Mesenchymal stem cell (in vitro differentiated cells and primary cell): ENCODE measurements around the gene ALK.
A peak's percentile ranks its signal among the peaks of the same experiment; 100 is the strongest.

Experiments
- DNase-seq: peaks from one replicate; pipeline ENCODE4 v3.0.0-alpha.2; 2013
- H2AFZ ChIP-seq: one replicate; pipeline ENCODE4 v1.6.1; 2013; ENCODE audit warnings: low read depth, mild to moderate bottlenecking, control low read depth, inconsistent platforms, low read length, moderate library complexity
- H2AK5ac ChIP-seq: 2 replicates; pipeline ENCODE4 v1.6.1; 2013; ENCODE audit warnings: low read length, moderate library complexity, mild to moderate bottlenecking, inconsistent platforms; ENCODE audit not compliant: severe bottlenecking
- H2BK120ac ChIP-seq: one replicate; pipeline ENCODE4 v1.6.1; 2013; ENCODE audit warnings: low read depth, mild to moderate bottlenecking, inconsistent platforms, low read length, moderate library complexity
- H2BK12ac ChIP-seq, 2 experiments: one replicate each; pipeline ENCODE4 v1.6.1; 2013; ENCODE audit warnings: inconsistent platforms in 2 of 2, low read length in 2 of 2, mild to moderate bottlenecking in 2 of 2, moderate library complexity in 2 of 2, control low read depth in 1 of 2
- H2BK15ac ChIP-seq: one replicate; pipeline ENCODE4 v1.6.1; 2013; ENCODE audit warnings: mild to moderate bottlenecking, low read depth, inconsistent platforms; ENCODE audit not compliant: poor library complexity, severe bottlenecking
- H2BK5ac ChIP-seq: 2 replicates; pipeline ENCODE4 v1.6.1; 2013; ENCODE audit warnings: low read depth, mild to moderate bottlenecking, low read length, control low read depth, inconsistent platforms; ENCODE audit not compliant: poor library complexity, severe bottlenecking
- H3K14ac ChIP-seq, 2 experiments: one replicate each; pipeline ENCODE4 v1.6.1; 2013; ENCODE audit warnings: inconsistent platforms in 2 of 2, low read length in 2 of 2, control low read depth in 1 of 2, mild to moderate bottlenecking in 1 of 2, moderate library complexity in 1 of 2
- H3K18ac ChIP-seq, 2 experiments: one replicate each; pipeline ENCODE4 v1.6.1; 2013; ENCODE audit warnings: inconsistent platforms in 2 of 2, low read length in 2 of 2, control low read depth in 1 of 2, low read depth in 1 of 2, mild to moderate bottlenecking in 1 of 2
- H3K23ac ChIP-seq, 2 experiments: one replicate each; pipeline ENCODE4 v1.6.1; 2013; ENCODE audit warnings: inconsistent platforms in 2 of 2, low read length in 2 of 2, mild to moderate bottlenecking in 2 of 2, moderate library complexity in 2 of 2, control low read depth in 1 of 2
- H3K27ac ChIP-seq: 2 replicates; pipeline ENCODE4 v1.5.1; 2013; ENCODE audit warnings: mild to moderate bottlenecking, moderate library complexity, low read length, control low read depth, inconsistent platforms; ENCODE audit not compliant: poor library complexity, severe bottlenecking
- H3K27me3 ChIP-seq, 2 experiments: 2 replicates each; pipeline versions ENCODE4 v1.6.1 to v1.7.0; 2013; ENCODE audit warnings: low read length in 2 of 2, mild to moderate bottlenecking in 2 of 2, moderate library complexity in 2 of 2, control low read depth in 1 of 2, inconsistent platforms in 1 of 2; ENCODE audit not compliant: control insufficient read depth in 1 of 2, insufficient read depth in 1 of 2
- H3K36me3 ChIP-seq, 2 experiments: 2 replicates each; pipeline versions ENCODE4 v1.6.1 to v1.7.0; 2013; ENCODE audit warnings: low read length in 2 of 2, control low read depth in 1 of 2, inconsistent platforms in 1 of 2, low read depth in 1 of 2, mild to moderate bottlenecking in 1 of 2; ENCODE audit not compliant: insufficient read depth in 2 of 2, control insufficient read depth in 1 of 2
- H3K4ac ChIP-seq, 2 experiments: one replicate each; pipeline ENCODE4 v1.6.1; 2013; ENCODE audit warnings: inconsistent platforms in 2 of 2, low read length in 2 of 2, mild to moderate bottlenecking in 2 of 2, moderate library complexity in 2 of 2, control low read depth in 1 of 2, low read depth in 1 of 2
- H3K4me1 ChIP-seq: 2 replicates; pipeline ENCODE4 v1.6.1; 2013; ENCODE audit warnings: low read depth, low read length, control low read depth; ENCODE audit not compliant: control insufficient read depth, insufficient read depth
- H3K4me2 ChIP-seq: 2 replicates; pipeline ENCODE4 v1.6.1; 2013; ENCODE audit warnings: low read length, mild to moderate bottlenecking, inconsistent platforms; ENCODE audit not compliant: poor library complexity, severe bottlenecking
- H3K4me3 ChIP-seq, 2 experiments: 2 replicates each; pipeline versions ENCODE4 v1.5.1 to v1.7.0; 2013; ENCODE audit warnings: low read length in 2 of 2, mild to moderate bottlenecking in 2 of 2, control low read depth in 1 of 2, low read depth in 1 of 2; ENCODE audit not compliant: insufficient read depth in 1 of 2
- H3K79me1 ChIP-seq: replicated peaks from 2 replicates; pipeline ENCODE4 v1.6.1; 2013; ENCODE audit warnings: mild to moderate bottlenecking, control low read depth, low read length, inconsistent platforms; ENCODE audit not compliant: poor library complexity, severe bottlenecking
- H3K9ac ChIP-seq: 2 replicates; pipeline ENCODE4 v1.7.0; 2013; ENCODE audit warnings: mild to moderate bottlenecking, low read length, moderate library complexity
- H3K9me3 ChIP-seq: 2 replicates; pipeline ENCODE4 v1.7.0; 2013; ENCODE audit warnings: mild to moderate bottlenecking, low read length; ENCODE audit not compliant: control insufficient read depth
- H4K8ac ChIP-seq: one replicate; pipeline ENCODE4 v1.6.1; 2013; ENCODE audit warnings: inconsistent platforms, mild to moderate bottlenecking, low read length, moderate library complexity
- H4K91ac ChIP-seq: one replicate; pipeline ENCODE4 v1.6.1; 2013; ENCODE audit warnings: mild to moderate bottlenecking, low read length, inconsistent platforms
- WGBS: methylation state at CpG from one replicate; pipeline ENCODE4 v1.1.7; 2013; ENCODE audit warnings: mixed read lengths; 5-methylcytosine and 5-hydroxymethylcytosine counted together

The ALK gene

GRCh38 chr2:29456429-29456828 lies 465.0 kb downstream of the ALK start:
- Histone ChIP-seq H2BK12ac (no peak overlapping the region), H3K9ac (no peak overlapping the region), H2BK5ac (no peak overlapping the region), H2AFZ (no peak overlapping the region), H3K4me2 (no peak overlapping the region), H3K4me1 (no peaks in the 10 kb centered on the region), H3K4ac (no peak overlapping the region), H3K4me3 (no peak overlapping the region), H3K36me3 (no peaks in the 10 kb centered on the region), H3K79me1 (no peaks in the 10 kb centered on the region), H3K27ac (no peak overlapping the region), H3K9me3 (no peaks in the 10 kb centered on the region), H3K23ac (no peak overlapping the region), H4K91ac (no peak overlapping the region), H2BK120ac (no peak overlapping the region), H3K18ac (no peak overlapping the region), H3K14ac (no peak overlapping the region), H4K8ac (no peak overlapping the region), H2AK5ac (no peak overlapping the region), H2BK15ac (no peak overlapping the region), H3K27me3 (no peaks in the 10 kb centered on the region)
- DNase-seq: no peak

- H3K14ac ChIP-seq: no peak overlapping the region
- H2BK120ac ChIP-seq: no peak overlapping the region
These were observed 466.1 kb downstream of the ALK start for GRCh38 chr2:29455200-29455860.

GRCh38 chr2:29452036-29452435 lies 469.4 kb downstream of the ALK start:
- H3K4me3 ChIP-seq: no peak overlapping the region
- H2BK15ac ChIP-seq: no peak overlapping the region
- no peak for DNase-seq
- H3K23ac ChIP-seq: no peak overlapping the region
- H2BK120ac ChIP-seq: no peak overlapping the region
- no peaks in the 10 kb centered on the region for H3K4me1 ChIP-seq
- no peak overlapping the region for H3K4ac ChIP-seq
- no peak overlapping the region for H2BK12ac ChIP-seq
- no peak overlapping the region for H2AK5ac ChIP-seq
- no peak overlapping the region for H3K18ac ChIP-seq
- no peak overlapping the region for H3K9ac ChIP-seq
- no peak overlapping the region for H4K8ac ChIP-seq
- H3K4me2 ChIP-seq: no peak overlapping the region
- no peaks in the 10 kb centered on the region for H3K79me1 ChIP-seq
- H3K27me3 ChIP-seq: no peaks in the 10 kb centered on the region
- H3K14ac ChIP-seq: no peak overlapping the region
- WGBS: 70% methylated on average over 5 of the region's 5 CpGs
- H4K91ac ChIP-seq: no peak overlapping the region
- H3K36me3 ChIP-seq: no peaks in the 10 kb centered on the region
- H2AFZ ChIP-seq: no peak overlapping the region
- H3K27ac ChIP-seq: no peak overlapping the region
- no peak overlapping the region for H2BK5ac ChIP-seq
- no peaks in the 10 kb centered on the region for H3K9me3 ChIP-seq

More at GRCh38 chr2:29455200-29455860, 466.1 kb downstream of the ALK start:
- Histone ChIP-seq H3K4me3 (no peak overlapping the region), H3K9me3 (no peaks in the 10 kb centered on the region), H3K4ac (no peak overlapping the region), H4K8ac (no peak overlapping the region), H3K4me1 (no peaks in the 10 kb centered on the region), H2AK5ac (no peak overlapping the region), H2BK5ac (no peak overlapping the region), H3K18ac (no peak overlapping the region), H2BK15ac (no peak overlapping the region), H3K4me2 (no peak overlapping the region), H4K91ac (no peak overlapping the region), H3K9ac (peak overlapping the region; percentile 22), H2AFZ (no peak overlapping the region), H3K27me3 (no peaks in the 10 kb centered on the region), H3K27ac (no peak overlapping the region), H3K36me3 (no peaks in the 10 kb centered on the region), H3K23ac (no peak overlapping the region), H3K79me1 (no peaks in the 10 kb centered on the region), H2BK12ac (no peak overlapping the region)
- DNase-seq: peak; percentile 28
- WGBS: 65% methylated on average over 6 of the region's 6 CpGs

- no peak overlapping the region for H3K9ac ChIP-seq
- H3K4me3 ChIP-seq: no peak overlapping the region
- H3K27ac ChIP-seq: no peak overlapping the region
- H3K4ac ChIP-seq: no peak overlapping the region
- 38% methylated on average over 3 of the region's 5 CpGs for WGBS
- no peaks in the 10 kb centered on the region for H3K27me3 ChIP-seq
- no peaks in the 10 kb centered on the region for H3K4me1 ChIP-seq
- no peak overlapping the region for H4K91ac ChIP-seq
- H2BK12ac ChIP-seq: no peak overlapping the region
- no peak overlapping the region for H2BK120ac ChIP-seq
- no peak overlapping the region for H2AFZ ChIP-seq
- H3K23ac ChIP-seq: no peak overlapping the region
- no peak overlapping the region for H2BK5ac ChIP-seq
- H3K79me1 ChIP-seq: no peaks in the 10 kb centered on the region
- H2AK5ac ChIP-seq: no peak overlapping the region
- no peak overlapping the region for H2BK15ac ChIP-seq
- no peaks in the 10 kb centered on the region for H3K36me3 ChIP-seq
- H3K4me2 ChIP-seq: no peak overlapping the region
- H3K9me3 ChIP-seq: no peaks in the 10 kb centered on the region
- no peak overlapping the region for H4K8ac ChIP-seq
- H3K18ac ChIP-seq: no peak overlapping the region
- no peak overlapping the region for H3K14ac ChIP-seq
- no peak for DNase-seq
These were observed 470.7 kb downstream of the ALK start for GRCh38 chr2:29450596-29451222.
